ENCODE results near the gene MAMDC2. TPM values are rescaled to one million over a fixed set of nuclear protein-coding genes. Genes with fewer than 3 reads are reported as not detected.

The MAMDC2 gene
- total and polyA plus RNA-seq, 2 donors (not counting 1 experiment from before 2014, with no cell fraction given), result 14.4 to 23.0 TPM

DNA sequence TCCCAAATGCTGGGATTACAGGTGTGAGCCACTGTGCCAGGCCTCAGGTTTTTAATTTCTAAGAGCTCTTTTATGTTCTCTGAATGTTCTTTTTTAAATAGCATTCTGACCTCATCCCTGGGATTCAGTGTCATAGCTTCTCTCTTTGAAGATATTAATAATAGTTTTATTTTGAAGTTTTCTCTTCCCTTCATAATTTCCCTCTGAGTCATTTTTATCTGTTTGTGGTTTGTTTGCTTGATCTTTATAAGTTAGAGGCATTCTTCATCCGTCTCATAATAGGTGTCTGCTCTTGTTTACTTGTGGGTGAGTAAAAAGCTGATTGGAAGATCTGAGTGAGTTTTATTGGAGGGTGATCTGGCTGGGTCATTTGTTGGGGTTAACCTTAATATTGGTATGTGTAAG is 12.5 kb upstream of the MAMDC2 start:
- Histone ChIP-seq H2AFZ (ENCODE audit: low read length) (no peak overlapping the region), H3K9me3 (ENCODE audit: control insufficient read depth, insufficient read depth, low read depth, low read length) (no peaks in the 10 kb centered on the region), H3K9ac (ENCODE audit: insufficient read depth, low read length) (no peak overlapping the region), H3K79me2 (ENCODE audit: control insufficient read depth, insufficient read depth, low read length) (no peaks in the 10 kb centered on the region), H3K36me3 (ENCODE audit: control insufficient read depth, insufficient read depth, low read length) (no peaks in the 10 kb centered on the region), H3K4me3 (replicated peaks in 1 of 4; ENCODE audit: control extremely low read depth in 1 of 4, insufficient read depth in 1 of 4, low read depth in 3 of 4, low read length in 4 of 4) (no peak overlapping the region), H3K27ac (ENCODE audit: insufficient read depth, low read length) (no peak overlapping the region), H4K20me1 (ENCODE audit: control insufficient read depth, extremely low read depth, insufficient read depth, low read length) (no peaks in the 10 kb centered on the region), H3K4me1 (ENCODE audit: control insufficient read depth, extremely low read depth, insufficient read depth, low read length) (no peaks in the 10 kb centered on the region), H3K4me2 (ENCODE audit: extremely low read depth, insufficient read depth, low read length) (no peak overlapping the region), H3K27me3 (ENCODE audit: control insufficient read depth, insufficient read depth, low read length) (no peaks in the 10 kb centered on the region)
- no peak for TF ChIP-seq EZH2 (IDR thresholded peaks at IDR 0.05; ENCODE audit: low read length, missing control alignments)
- no peak for TF ChIP-seq CTCF (conservative IDR thresholded peaks at IDR 0.05 in 1 of 2, IDR thresholded peaks at IDR 0.05 in 1 of 2; ENCODE audit: low read depth in 1 of 2, low read length in 2 of 2)
- peak; percentile 32 to 89 for DNase-seq (ENCODE audit: low read depth in 2 of 2)

DNA sequence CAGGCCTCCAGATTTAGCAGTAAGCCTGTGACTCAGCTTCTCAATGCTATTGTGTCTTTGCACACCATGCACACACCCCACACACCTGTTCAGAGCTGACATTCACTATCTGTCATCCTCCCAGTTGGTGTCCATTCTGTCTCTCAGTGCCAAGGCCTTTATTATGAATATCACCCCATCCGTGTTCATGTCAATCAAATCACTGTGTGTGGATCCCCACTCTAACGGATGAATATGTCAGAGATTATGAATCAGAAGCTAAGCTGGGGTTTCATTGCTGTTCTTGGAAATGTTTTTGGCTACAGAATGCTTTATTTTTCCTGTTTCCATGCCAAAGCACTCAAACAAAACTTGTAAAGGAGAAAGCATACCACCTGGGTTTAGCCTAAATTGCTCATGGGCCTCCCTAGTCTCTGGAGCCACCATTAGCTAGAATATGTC is 9.4 kb upstream of the MAMDC2 start:
- no peaks in the 10 kb centered on the region for H4K20me1 ChIP-seq (ENCODE audit: control insufficient read depth, extremely low read depth, insufficient read depth, low read length)
- no peaks in the 10 kb centered on the region for H3K36me3 ChIP-seq (ENCODE audit: control insufficient read depth, insufficient read depth, low read length)
- H3K4me1 ChIP-seq (ENCODE audit: control insufficient read depth, extremely low read depth, insufficient read depth, low read length), result no peaks in the 10 kb centered on the region
- peak in 1 of 2 donors; percentile 66 for DNase-seq (ENCODE audit: low read depth in 2 of 2)
- H3K79me2 ChIP-seq (ENCODE audit: control insufficient read depth, insufficient read depth, low read length), result no peaks in the 10 kb centered on the region
- TF ChIP-seq CTCF (conservative IDR thresholded peaks at IDR 0.05 in 1 of 2, IDR thresholded peaks at IDR 0.05 in 1 of 2; ENCODE audit: low read depth in 1 of 2, low read length in 2 of 2), result no peak
- H3K27ac ChIP-seq (ENCODE audit: insufficient read depth, low read length), result no peak overlapping the region
- no peak overlapping the region for H3K4me2 ChIP-seq (ENCODE audit: extremely low read depth, insufficient read depth, low read length)
- no peaks in the 10 kb centered on the region for H3K27me3 ChIP-seq (ENCODE audit: control insufficient read depth, insufficient read depth, low read length)
- no peak overlapping the region for H3K4me3 ChIP-seq (replicated peaks in 1 of 4; ENCODE audit: control extremely low read depth in 1 of 4, insufficient read depth in 1 of 4, low read depth in 3 of 4, low read length in 4 of 4)
- no peaks in the 10 kb centered on the region for H3K9me3 ChIP-seq (ENCODE audit: control insufficient read depth, insufficient read depth, low read depth, low read length)
- no peak overlapping the region for H2AFZ ChIP-seq (ENCODE audit: low read length)
- H3K9ac ChIP-seq (ENCODE audit: insufficient read depth, low read length), result no peak overlapping the region

- H4K20me1 ChIP-seq (ENCODE audit: control insufficient read depth, extremely low read depth, insufficient read depth, low read length), result no peaks in the 10 kb centered on the region
- H3K27me3 ChIP-seq (ENCODE audit: control insufficient read depth, insufficient read depth, low read length), result no peaks in the 10 kb centered on the region
- no peak for DNase-seq (ENCODE audit: low read depth in 2 of 2)
- TF ChIP-seq EZH2 (IDR thresholded peaks at IDR 0.05; ENCODE audit: low read length, missing control alignments), result no peak
- TF ChIP-seq CTCF (conservative IDR thresholded peaks at IDR 0.05 in 1 of 2, IDR thresholded peaks at IDR 0.05 in 1 of 2; ENCODE audit: low read depth in 1 of 2, low read length in 2 of 2), result no peak
- no peaks in the 10 kb centered on the region for H3K4me1 ChIP-seq (ENCODE audit: control insufficient read depth, extremely low read depth, insufficient read depth, low read length)
- H3K9me3 ChIP-seq (ENCODE audit: control insufficient read depth, insufficient read depth, low read depth, low read length), result no peaks in the 10 kb centered on the region
- H3K36me3 ChIP-seq (ENCODE audit: control insufficient read depth, insufficient read depth, low read length), result no peaks in the 10 kb centered on the region
- no peak overlapping the region for H3K4me2 ChIP-seq (ENCODE audit: extremely low read depth, insufficient read depth, low read length)
- H3K4me3 ChIP-seq (replicated peaks in 1 of 4; ENCODE audit: control extremely low read depth in 1 of 4, insufficient read depth in 1 of 4, low read depth in 3 of 4, low read length in 4 of 4), result no peak overlapping the region
- no peak overlapping the region for H2AFZ ChIP-seq (ENCODE audit: low read length)
- no peak overlapping the region for H3K27ac ChIP-seq (ENCODE audit: insufficient read depth, low read length)
- no peak overlapping the region for H3K9ac ChIP-seq (ENCODE audit: insufficient read depth, low read length)
- no peaks in the 10 kb centered on the region for H3K79me2 ChIP-seq (ENCODE audit: control insufficient read depth, insufficient read depth, low read length)
These were observed 8.0 kb upstream of the MAMDC2 start for GRCh38 chr9:70035691-70036090.
